GF-D8 (cell line): ENCODE results near the gene PRR30.

Source experiments
- DNase-seq: peaks from one replicate; lab custom pipeline; 2025; lab: John Stamatoyannopoulos, UW

The PRR30 gene

DNA sequence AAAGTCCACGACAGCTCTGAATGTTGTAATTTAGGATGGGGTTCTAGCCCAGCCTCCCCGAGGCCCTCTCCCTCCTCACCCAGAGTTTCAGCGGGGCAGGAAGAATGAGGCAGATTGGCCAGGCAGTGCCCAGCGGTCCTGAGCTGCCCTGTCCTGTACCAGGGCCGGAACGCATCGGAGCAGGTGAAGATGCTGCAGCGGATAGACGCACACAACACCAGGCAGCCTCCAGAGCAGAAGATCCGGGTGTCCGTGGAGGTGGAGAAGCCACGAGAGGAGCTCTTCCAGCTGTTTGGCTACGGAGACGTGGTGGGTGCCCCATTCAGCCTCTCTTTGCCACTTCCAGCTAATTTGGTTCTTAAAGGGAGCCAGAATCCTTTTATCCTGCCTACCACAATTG, 41.9 kb downstream of the PRR30 start:
- DNase-seq: no peak

DNA sequence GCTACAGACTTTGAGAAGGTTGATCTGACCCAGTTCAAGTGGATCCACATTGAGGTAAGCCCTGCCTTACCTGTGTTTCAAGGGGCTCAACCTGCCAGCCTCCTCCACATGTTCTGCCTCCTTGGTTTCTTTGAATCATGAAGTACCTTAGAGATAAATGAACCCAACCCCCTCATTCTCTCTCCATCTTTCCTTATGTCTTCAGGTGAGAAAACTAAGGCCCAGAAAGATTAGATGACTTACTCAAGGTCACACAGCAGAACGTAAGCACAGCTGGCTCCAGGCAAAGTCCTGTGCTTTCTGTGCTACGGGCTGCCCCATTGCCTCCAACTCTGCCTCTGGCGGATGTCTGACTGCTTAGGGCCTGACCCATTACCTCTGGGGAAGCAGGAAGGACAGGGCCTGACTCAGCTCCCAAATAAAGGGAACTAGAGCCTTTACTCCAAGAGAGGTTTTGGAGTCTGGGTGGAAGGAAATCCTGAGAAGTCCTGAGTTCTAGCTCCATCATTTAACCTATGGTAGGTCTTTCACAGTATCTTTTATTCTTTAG, 42.4 kb downstream of the PRR30 start:
- no peak for DNase-seq

DNA sequence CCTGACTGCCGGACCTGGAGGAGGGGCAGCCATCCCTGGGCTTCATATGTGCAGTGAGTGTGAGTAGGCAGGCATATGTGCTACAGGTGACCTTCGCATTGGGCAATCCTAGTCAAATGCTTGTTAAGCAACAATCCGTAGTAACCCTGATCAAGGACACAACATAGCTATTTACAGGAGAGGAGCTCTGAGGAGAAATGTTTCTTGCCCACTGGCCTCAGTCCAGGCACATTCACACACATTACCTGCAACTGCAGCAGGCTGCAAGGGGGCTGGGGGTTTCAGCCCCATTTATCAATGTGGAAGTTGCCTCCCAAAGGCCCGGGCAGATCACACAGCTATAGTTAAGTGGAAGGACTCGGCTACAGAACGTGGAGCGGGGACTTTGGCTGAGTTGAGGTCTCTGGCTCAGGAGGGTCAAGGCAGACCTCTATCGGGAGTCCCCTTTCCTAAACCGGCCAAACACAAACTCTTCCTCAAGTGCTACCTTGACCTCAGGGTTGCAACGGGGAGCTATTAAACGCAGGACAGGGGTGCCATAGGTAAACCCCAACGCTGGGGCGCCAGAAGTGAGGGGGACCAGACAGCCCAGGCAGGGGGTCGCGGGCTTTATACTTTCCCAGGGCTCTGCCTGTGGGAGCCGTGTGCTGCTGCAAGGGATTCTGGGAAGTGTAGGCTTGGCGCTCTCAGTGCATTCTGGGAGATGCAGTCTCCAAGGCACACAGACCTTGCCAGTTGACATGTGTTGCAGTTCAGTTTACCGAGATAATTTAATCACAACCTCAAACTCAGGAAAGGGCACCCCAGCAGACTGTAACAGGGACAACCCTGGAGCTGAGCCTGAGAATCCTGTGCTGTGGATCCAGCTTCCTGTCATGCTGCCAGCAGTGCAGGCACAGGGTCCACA, 43.2 kb downstream of the PRR30 start:
- no peak for DNase-seq

DNA sequence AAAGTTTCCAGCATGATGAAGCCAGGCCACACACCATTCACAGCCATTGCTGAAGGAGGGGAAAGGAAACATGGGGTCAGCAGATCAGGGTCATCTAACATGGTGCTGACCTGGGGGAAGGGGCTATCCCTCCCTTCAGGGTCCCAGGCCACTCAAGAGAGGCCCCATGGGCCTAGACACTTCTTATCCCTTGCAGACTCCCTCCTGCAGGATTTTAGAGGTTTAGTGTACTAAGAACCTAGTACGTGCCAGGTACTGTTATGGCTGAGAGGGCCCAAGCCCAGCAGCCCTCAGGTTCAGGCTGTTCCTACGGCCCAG, 43.8 kb downstream of the PRR30 start:
- no peak for DNase-seq

DNA sequence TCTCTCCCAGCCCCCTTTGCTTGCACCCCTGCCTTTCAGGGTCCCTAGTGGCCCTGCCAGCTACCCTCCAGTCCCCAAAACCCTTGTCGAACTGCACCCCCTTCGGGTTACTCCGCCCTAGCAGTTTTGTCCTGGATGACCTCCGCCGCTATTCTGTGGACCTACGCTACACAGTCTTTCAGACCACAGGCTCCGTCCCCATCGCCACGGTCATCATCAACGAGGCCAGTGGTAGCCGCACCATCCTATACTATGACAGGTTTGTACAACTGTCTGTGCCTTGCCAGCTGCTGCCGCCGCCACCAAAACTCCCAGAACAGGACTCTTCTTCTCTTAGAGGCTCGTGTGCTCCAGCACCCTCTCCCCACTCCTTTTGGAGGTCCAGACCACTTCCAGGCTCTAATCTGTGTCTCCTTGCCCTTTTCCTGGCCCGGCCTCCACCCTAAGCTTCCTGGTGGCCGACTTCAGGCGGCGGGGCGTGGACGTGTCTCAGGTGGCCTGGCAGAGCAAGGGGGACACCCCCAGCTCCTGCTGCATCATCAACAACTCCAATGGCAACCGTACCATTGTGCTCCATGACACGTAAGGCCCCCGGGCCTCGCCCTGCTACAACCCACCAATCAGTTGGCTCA, 44.7 kb downstream of the PRR30 start:
- no peak for DNase-seq

DNA sequence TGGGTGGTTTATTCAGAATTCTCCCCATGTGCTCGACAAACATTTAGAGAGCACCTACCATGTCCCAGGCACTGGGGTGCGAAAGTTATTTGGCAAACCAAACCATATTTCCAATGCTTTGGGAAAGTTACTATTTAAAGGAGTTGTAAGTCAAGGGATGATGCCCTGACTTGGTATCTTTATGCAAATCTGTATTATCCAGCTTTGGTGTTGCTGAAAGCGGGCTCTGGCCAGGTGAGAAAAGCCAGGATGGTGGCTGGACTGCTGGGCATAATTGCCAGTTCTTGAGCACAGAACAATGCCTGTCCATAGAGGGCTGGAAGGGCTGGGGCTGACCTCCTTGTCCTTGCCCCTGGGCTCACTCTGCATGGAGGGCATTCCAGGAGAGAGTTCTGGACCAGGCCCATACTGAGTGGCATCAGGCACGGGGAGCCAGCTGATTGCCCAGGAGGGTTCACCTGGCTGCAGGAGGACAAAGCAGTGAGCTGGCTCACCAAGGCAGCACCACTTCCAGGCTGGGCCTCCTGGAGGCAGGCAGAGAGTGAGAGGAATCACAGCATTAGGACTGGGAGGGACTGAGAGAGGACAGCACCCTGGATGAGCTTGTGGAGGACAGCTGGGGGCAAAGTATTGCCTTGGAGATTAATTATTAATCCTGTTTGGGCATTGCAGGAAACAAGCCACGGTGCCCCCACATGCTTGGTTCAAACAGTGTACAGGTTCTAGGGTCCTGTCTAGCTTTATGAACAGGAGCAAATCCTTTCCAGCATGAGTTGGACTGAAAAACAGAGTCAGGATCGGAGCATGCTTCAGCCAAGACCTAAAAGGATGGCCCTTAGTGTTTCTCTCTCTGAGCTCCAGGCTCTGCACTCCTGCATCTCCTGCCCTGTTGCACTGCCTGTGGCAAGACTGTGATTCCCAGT, 45.5 kb downstream of the PRR30 start:
- no peak for DNase-seq

DNA sequence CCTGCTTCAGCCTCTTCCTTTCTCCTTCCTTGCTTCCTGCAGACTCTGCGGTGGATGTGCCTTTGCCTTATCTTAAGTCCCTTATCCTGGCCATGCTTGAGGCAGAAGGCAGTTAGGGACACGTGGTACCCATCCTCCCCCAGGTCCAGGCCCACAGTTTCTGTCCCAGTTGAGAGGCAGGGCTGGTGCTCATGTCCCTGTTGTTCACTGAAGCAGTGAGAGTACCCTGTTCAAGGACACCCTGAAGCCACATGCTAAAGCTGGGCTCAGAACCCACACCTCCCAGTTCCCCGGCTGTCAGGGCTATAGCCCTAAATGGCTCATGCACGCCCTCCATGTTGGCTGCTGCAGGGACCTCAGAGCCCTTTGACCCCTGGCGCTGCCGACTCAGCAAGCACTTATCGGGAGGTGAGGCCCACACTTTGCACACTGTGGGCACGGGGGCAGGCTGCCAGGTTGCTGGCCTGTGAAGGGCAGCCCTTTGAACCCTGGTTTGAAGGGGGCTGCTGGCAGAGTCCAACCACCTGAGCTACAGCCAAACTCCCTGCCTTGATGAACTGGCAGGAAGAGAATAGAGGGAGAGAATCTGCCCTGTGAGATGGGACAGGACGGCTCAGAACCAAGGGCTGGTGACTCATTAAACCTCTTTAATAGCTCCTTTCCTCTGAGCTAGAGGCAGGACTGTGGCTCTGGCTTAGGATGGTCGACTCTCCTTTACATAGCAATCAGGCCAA, 46.3 kb downstream of the PRR30 start:
- no peak for DNase-seq

DNA sequence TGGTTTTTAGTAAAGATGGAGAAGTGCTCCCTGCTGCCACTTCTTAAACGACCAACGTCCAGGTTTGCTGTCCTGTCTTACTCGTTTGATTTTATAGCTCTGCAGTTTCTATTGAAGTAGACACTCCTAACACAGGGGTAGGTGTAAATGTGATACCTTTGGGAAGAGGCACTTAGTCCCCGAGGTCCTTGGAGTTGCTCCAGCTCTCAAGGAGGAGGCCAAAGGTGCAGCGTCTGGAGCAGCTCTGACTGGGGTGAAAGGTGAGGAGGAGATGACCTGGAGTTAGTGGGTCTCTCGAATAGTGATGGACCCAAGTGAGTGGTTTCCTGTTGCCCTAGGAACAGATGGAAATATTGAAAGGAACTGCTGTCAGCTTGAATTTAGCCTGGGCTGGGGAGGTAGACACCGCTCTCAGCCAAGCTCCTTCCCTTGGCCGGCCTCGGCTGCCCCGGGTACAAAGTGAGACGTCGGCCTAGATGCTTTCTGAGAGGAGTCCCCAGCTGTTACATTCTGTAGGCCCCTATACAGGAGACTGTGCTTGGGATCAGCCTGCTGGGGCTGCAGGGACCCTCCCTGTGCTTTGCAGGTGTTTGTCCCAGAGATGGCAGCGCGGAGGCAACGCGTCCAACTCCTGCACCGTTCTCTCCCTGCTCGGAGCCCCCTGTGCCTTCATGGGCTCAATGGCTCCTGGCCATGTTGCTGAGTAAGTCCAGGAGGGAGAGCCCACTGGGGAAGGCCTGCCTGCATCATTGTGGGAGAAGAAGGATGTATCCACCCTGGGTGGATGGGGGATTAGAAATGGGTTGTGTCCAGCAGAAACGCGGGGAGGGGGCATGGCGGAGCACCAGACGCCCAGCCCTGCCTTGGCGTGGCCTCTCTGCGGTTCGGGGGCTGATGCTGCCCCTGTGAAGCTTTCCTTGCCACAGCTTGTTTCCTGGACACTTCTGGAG, 47.2 kb downstream of the PRR30 start:
- DNase-seq: no peak

DNA sequence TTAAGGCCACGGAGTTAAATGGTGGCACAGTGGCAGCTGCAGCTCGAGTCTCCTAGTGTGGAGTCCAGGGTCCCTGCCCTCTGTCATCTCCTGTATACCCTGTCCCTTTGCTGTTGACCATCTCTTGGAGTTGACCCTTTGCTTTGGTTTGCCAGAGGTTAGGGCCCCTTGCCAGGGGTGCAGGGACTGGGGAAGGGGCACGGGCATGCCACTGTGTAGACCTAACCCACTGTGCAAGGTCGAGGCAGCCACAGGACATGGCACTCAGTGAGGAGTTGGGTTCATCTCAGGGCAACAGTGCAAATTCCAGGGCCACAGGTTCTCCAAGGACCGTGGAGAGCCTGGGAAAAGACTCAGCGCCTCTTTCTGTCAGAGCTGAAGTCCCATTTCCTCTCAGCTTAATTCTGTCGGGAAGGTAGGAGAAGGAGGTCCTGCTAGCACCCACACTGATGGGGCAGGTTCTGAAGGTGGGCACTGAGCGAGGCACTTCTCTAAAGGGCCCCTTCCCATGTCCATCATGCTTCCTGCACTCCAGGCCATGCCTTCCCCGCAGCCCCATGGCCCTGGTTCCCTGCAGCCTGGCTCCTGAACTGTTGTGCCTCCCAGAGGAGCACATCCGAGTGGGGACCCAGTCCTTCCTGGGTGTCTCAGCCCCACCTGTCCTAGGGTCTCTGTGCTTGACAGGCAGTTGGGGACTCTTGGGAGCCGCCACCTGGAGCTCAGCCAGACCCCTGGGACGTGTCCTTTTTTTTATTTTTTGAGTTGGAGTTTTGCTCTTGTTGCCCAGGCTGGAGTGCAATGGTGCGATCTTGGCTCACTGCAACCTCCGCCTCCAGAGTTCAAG, 49.9 kb downstream of the PRR30 start:
- DNase-seq: no peak

DNA sequence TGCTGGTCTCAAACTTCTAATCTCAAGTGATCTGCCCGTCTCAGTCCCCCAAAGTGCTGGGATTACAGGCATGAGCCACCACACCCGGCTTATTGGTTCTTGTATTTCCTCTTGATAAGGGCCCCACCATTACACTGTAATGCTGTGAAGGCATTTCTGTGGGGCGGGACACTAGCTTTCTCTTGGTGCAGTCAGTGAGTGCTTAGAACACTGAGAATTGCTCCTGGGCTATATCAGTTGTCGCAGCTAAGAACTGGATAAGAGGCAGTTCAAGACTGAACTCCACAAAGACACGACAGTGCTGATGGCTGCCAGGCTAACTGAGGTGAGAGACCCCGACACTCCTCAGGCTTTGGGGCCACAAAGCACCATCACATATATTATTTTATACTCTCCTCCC, 50.6 kb downstream of the PRR30 start:
- no peak for DNase-seq

DNA sequence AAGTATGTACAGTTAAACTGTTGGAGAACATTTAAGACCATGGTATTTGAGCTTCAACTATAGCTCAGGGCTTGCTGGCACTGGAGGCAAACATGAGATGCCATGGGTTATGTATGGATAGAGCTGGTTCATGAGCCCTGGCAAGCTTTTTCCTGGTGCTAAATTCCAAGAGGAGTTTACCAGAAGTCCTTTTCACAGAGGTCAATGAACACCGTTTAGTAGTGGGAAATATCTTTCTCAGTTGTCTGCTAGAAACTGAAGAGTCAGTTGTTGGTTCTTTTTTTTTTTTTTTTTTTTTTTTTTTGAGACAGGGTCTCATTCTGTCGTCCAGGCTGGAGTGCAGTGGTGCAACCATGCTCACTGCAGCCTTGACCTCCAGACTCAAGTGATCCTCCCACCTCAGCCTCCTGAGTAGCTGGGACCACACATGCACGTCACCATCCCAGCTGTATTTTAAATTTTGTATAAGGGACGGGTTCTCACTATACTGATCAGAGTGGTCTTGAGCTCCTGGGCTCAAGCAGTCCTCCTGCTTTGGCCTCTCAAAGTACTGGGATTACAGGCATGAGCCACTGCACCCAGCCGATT, 51.3 kb downstream of the PRR30 start:
- DNase-seq: no peak
